Ovary (tissue), 9 donors: ENCODE results near the gene AGO3. TPM values are rescaled to one million over a fixed set of nuclear protein-coding genes. Genes with fewer than 3 reads are reported as not detected.

Source experiments
- DNase-seq, 5 donors: peaks; one replicate each; pipeline ENCODE4 v3.0.0-alpha.2; 2019 to 2020
- H3K27ac ChIP-seq, 2 donors: fragments of 200-600 bp; one replicate each; pipeline versions ENCODE4 v1.5.1 to v1.8.0; 2019 to 2022
- H3K27me3 ChIP-seq: fragments of 200-600 bp; one replicate; pipeline ENCODE4 v1.8.0; 2022
- H3K36me3 ChIP-seq: fragments of 200-600 bp; sonication (generic); one replicate; pipeline ENCODE4 v1.5.1; 2019
- H3K4me1 ChIP-seq: one replicate; pipeline ENCODE4 v1.8.1; 2013; ENCODE audit warnings: mild to moderate bottlenecking, moderate library complexity; ENCODE audit not compliant: insufficient read depth
- H3K4me3 ChIP-seq: fragments of 200-600 bp; sonication (generic); one replicate; pipeline ENCODE4 v1.5.1; 2017
- H3K9me3 ChIP-seq, 2 donors: fragments of 200-600 bp in 1 of 2; sonication (generic) in 1 of 2; one replicate each; pipeline versions ENCODE4 v1.5.1 to v1.8.1; 2013 to 2019; ENCODE audit warnings: mild to moderate bottlenecking in 1 of 2, moderate library complexity in 1 of 2
- CTCF ChIP-seq, 3 donors: fragments of 450-650 bp in 2 of 3; fragments of 200-600 bp in 1 of 3; IDR thresholded peaks; one replicate each; pipeline versions ENCODE4 v1.5.1 to v1.8.0; 2016 to 2022; ENCODE audit warnings: antibody characterized with exemption in 3 of 3, mild to moderate bottlenecking in 1 of 3
- EP300 ChIP-seq: sonication (generic); formaldehyde crosslinking; IDR thresholded peaks from one replicate; pipeline ENCODE4 v1.6.1; 2017; ENCODE audit warnings: antibody characterized with exemption
- POLR2A ChIP-seq: fragments of 450-650 bp; IDR thresholded peaks from one replicate; pipeline ENCODE4 v1.6.1; 2017; ENCODE audit warnings: antibody characterized with exemption, mild to moderate bottlenecking, moderate library complexity
- WGBS, 3 donors: extraction: QIAGEN DNeasy Blood & Tissue Kit in 1 of 3; methylation state at CpG; one replicate each; pipeline versions ENCODE4 v1.1.5 to v1.1.7; 2013 to 2017; 5-methylcytosine and 5-hydroxymethylcytosine counted together
- intact Hi-C, 4 donors: fragments of 100-400 bp; cut with DNase I; formaldehyde crosslinking; loops; one replicate each; pipeline versions ENCODE4 v1.11.0 to v1.15.1; 2022 to 2023
- polyA plus RNA-seq, 2 donors: library from polyadenylated mRNA; stranded (reverse); fragments of 200-250 nt in 1 of 2; fragments of 350-450 nt in 1 of 2; fragmentation: Illumina TruSeq in 1 of 2; extraction: RNeasy Lipid Tissue Mini Kit (QIAGEN cat#74804) in 1 of 2; gene quantifications; one replicate each; pipeline ENCODE4 v1.2.3, GENCODE V29; 2013 to 2014
- total RNA-seq, 7 donors: library from RNA; depleted of rRNA in 2 of 7; stranded (reverse); fragments of >200 nt in 2 of 7; fragmentation: NEBNext Ultra II Directional in 3 of 7; extraction: Animal tissue kit (Norgen Biotek cat#: 25700) in 3 of 7; gene quantifications; one replicate each; pipeline versions ENCODE4 v1.1.0 to v1.2.4, GENCODE V29; 2016 to 2023
- donor health status: DM: no; HTN: no; CAD: no; lungs with moderate emphysema.
- donor health status: DM: no; HTN: no; CAD: no.
- donor health status: Bipolar disorder and iron deficiency.
- donor health status: DM: yes; HTN: yes; CAD: no.
- donor health status: DM: no; HTN: no; CAD: no.
- donor health status: DM: yes; HTN: yes; CAD: no.

Gene AGO3
- total and polyA plus RNA-seq, 9 donors: 3.8 to 44.1 (median 30.7) TPM

DNA sequence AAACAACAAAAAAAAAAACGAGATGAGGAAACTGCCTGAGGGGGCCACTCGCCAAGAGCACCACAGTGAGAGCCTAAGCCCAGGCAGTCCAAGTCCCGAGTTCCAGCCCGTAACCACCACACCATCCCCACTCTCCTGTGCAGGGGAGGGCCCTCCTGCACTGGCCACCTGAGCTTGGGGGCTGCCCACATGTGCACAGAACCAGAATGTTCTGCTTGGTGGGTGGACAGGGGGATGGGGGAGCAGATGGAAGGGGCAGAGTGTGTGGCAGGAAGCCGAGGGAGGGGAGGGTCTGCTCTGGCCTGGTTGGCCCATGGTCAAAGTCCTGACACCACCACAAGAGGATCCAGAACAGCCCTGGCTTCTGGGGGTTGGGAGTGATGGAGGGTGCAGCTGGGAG, 175.4 kb downstream of the AGO3 start:
- 41 to 49% (median 46%) methylated on average over 5 of the region's 5 CpGs for WGBS, 3 donors
- Histone ChIP-seq H3K4me3 (no peak overlapping the region), H3K27ac (no peak overlapping the region), H3K36me3 (no peaks in the 10 kb centered on the region), H3K27me3 (no peaks in the 10 kb centered on the region), H3K9me3 (no peaks in the 10 kb centered on the region), H3K4me1 (no peaks in the 10 kb centered on the region)
- intact Hi-C loops: loop anchor here in 1 of 4 donors (10.0 kb wide), 1 partner anchor 319 kb away; no protein-coding TSS in a partner anchor
- no peak for DNase-seq
- TF ChIP-seq POLR2A (no peak), CTCF (IDR thresholded peaks at IDR 0.05) (no peak), EP300 (no peak)

GRCh38 chr1:36107394-36107793, 176.5 kb downstream of the AGO3 start:
- no peaks in the 10 kb centered on the region for H3K4me1 ChIP-seq
- WGBS, 3 donors: 85 to 88% (median 86%) methylated on average over 9 of the region's 9 CpGs
- H3K4me3 ChIP-seq: no peak overlapping the region
- H3K36me3 ChIP-seq: no peaks in the 10 kb centered on the region
- H3K27me3 ChIP-seq: no peaks in the 10 kb centered on the region
- intact Hi-C loops: loop anchor here in 1 of 4 donors (10.0 kb wide), 1 partner anchor 317 kb away; no protein-coding TSS in a partner anchor
- H3K9me3 ChIP-seq: no peaks in the 10 kb centered on the region
- no peak overlapping the region for H3K27ac ChIP-seq
- no peak for TF ChIP-seq CTCF (IDR thresholded peaks at IDR 0.05)
- no peak for TF ChIP-seq POLR2A
- TF ChIP-seq EP300: no peak
- DNase-seq: no peak

DNA sequence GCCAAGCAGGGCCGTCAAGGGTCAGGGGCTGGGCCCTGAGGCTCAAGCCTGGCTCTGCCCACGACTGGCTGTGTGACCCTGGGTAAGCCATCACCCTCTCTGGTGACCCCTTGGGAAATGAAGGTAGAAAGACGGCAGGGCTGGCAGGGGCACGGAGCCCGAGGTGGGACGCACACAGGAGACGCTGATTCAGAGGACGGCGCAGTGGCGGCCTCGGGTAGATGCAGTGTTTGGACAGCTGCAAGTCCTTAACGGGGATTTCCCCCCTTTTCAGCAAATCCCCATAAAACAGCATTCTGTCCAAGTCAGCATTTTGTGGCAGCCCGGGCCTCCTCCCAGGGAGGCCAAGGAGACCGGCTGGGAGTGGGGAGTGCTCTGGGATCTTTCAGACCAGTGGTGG, 177.4 kb downstream of the AGO3 start:
- intact Hi-C loops: loop anchor here in 1 of 4 donors (10.0 kb wide), 1 partner anchor 316 kb away; no protein-coding TSS in a partner anchor
- whole genome bisulfite sequencing, 3 donors: 78 to 86% (median 86%) methylated on average over 14 of the region's 14 CpGs

DNA sequence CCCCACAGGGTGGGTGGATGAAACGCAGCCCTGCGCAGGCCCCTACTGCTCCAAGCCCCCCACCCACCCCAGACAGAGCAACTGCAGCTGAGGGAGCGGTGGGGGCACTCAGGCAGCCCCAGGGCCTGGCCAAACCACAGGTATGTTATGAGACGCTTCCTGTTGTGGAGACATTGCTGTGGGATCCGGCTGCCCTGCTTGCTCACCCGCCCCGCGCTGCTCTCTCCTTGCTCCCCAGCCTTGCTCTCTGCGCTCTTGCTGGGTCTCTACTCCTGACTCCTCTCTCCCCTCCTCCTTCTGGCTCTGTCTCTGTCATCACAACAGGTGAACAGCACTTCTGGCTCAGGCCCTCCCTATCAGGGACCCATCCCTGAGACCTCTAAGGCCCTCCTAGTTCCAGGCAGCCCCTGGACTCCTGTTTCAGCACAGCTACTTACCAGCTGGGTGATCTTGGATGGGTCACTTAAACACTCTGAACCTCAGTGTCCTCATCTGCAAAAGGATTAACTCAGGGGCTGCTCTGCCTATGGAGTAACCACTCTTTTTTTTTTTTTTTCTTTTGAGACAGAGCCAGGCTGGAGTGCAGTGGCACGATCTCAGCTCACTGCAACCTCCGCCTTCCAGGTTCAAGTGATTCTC, 178.3 kb downstream of the AGO3 start:
- Histone ChIP-seq H3K36me3 (no peaks in the 10 kb centered on the region), H3K4me1 (no peaks in the 10 kb centered on the region), H3K27me3 (no peaks in the 10 kb centered on the region), H3K27ac (no peak overlapping the region), H3K9me3 (no peaks in the 10 kb centered on the region), H3K4me3 (no peak overlapping the region)
- no peak for TF ChIP-seq EP300
- no peak for TF ChIP-seq CTCF (IDR thresholded peaks at IDR 0.05)
- intact Hi-C loops: loop anchor here in 1 of 4 donors (10.0 kb wide), 1 partner anchor 316 kb away; no protein-coding TSS in a partner anchor
- no peak for DNase-seq
- 65 to 72% (median 68%) methylated on average over 11 of the region's 11 CpGs for WGBS, 3 donors

More for the DNA sequence above, 177.4 kb downstream of the AGO3 start:
- no peak overlapping the region for H3K4me3 ChIP-seq
- H3K36me3 ChIP-seq: no peaks in the 10 kb centered on the region
- no peaks in the 10 kb centered on the region for H3K4me1 ChIP-seq
- TF ChIP-seq CTCF (IDR thresholded peaks at IDR 0.05) (no peak), EP300 (no peak), POLR2A (no peak)
- H3K27me3 ChIP-seq: no peaks in the 10 kb centered on the region
- no peak for DNase-seq
- no peak overlapping the region for H3K27ac ChIP-seq
- H3K9me3 ChIP-seq: no peaks in the 10 kb centered on the region
